Panc1 (cell line): ENCODE results near the gene NT5C2.

Source experiments
- TCF7L2 ChIP-seq: IDR thresholded peaks from 2 replicates; pipeline ENCODE4 v1.6.1; 2011; ENCODE audit warnings: mild to moderate bottlenecking, low read depth, low read length, inconsistent platforms
- TF ChIP-seq, protein P1 (sequence below): fragments of 450-650 bp; IDR thresholded peaks from 2 replicates; pipeline ENCODE4 v1.5.1; 2017; ENCODE audit warnings: mild to moderate bottlenecking

DNA sequence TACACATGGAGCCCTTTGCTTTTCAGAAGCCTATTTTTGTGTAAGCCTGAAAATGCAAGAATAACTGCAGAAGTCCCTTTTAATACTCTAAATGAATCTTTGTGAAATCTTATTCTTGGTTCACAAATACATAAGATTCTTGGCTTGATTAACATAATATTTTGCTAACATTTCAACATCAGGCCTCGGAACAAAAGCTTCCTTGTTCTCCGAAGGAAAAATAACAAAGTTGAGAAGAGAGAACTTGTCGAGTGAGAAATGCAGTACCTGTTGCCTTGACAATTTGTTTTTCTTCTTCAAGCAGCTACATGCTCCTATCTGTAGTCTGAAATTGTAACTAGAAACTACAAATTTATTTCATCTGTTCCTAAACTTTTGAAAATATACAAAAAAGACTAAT is 8.5 kb downstream of the NT5C2 start:
- TF ChIP-seq, protein P1, sequence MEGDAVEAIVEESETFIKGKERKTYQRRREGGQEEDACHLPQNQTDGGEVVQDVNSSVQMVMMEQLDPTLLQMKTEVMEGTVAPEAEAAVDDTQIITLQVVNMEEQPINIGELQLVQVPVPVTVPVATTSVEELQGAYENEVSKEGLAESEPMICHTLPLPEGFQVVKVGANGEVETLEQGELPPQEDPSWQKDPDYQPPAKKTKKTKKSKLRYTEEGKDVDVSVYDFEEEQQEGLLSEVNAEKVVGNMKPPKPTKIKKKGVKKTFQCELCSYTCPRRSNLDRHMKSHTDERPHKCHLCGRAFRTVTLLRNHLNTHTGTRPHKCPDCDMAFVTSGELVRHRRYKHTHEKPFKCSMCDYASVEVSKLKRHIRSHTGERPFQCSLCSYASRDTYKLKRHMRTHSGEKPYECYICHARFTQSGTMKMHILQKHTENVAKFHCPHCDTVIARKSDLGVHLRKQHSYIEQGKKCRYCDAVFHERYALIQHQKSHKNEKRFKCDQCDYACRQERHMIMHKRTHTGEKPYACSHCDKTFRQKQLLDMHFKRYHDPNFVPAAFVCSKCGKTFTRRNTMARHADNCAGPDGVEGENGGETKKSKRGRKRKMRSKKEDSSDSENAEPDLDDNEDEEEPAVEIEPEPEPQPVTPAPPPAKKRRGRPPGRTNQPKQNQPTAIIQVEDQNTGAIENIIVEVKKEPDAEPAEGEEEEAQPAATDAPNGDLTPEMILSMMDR: no peak
- TF ChIP-seq TCF7L2: no peak
